ENCODE data around the gene ENTREP3.

GRCh38 chr1:155272466-155273342 is 17.4 kb upstream of the ENTREP3 start:
- TF ChIP-seq CTCF (IDR thresholded peaks at IDR 0.05; ENCODE audit: low read depth, low read length): no peak
- no peak for TF ChIP-seq EZH2phosphoT487 (IDR thresholded peaks at IDR 0.05; ENCODE audit: low read depth)
